HG02678 (cell line): ENCODE data around the gene LRRC57.
A peak's percentile ranks its signal among the peaks of the same experiment; 100 is the strongest.
"Not testable (repeated sequence)": the region's sequence is repeated elsewhere in the genome, so short reads cannot be mapped to it uniquely, and the experiment has no call there.

ENCODE experiments used
- ATAC-seq: cut with Tn5 transposase; IDR thresholded peaks from one replicate; pipeline ENCODE4 v1.9.1; 2021; ENCODE audit warnings: mild to moderate bottlenecking, moderate library complexity; ENCODE audit not compliant: unreplicated experiment

Gene LRRC57

DNA sequence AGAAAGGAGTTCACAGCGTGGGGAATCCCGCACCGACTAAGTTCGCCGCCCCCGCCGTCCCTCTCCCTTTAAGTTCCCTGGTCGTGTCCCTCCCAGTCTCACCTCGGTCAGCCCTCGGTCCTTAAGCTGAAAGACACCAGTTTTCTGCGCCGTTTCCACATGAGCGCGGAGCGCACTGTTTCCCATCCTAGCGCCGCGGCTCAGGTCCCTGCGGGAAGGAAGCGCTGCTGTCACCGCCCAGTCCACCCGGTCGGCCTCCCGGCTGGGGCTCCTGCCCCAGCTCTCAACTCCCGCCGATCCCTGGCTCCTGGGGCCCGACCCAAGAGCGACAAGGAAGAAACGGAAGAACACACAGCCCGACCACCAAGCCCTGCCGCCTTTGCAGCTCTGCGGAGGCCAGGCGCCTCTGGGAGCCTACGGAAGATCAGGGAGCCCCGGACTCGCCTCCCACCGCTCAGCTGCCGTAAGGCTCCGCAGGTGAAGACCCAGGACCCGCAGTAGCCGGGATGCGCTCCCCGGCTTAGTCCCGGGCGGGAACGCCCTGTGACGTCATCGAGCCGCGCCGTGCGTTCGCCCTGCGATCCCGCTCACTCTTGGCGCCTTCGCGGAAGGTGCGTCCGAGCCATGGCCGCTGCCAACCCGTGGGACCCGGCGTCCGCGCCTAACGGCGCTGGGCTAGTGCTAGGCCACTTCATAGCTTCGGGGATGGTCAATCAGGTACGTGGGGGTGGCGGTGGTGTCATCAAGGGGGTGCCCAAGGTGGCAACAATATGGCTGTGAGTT is at the start of gene LRRC57, which contains the start of gene HAUS2:
LRRC57 (minus strand) TSS at position 545 of the 783 bp plus-strand sequence; CDS start at position 186, 359 bp downstream.
HAUS2 (plus strand) TSS at position 590 of the 783 bp plus-strand sequence; CDS start at position 625, 35 bp downstream.
- peak; percentile 85 for ATAC-seq

DNA sequence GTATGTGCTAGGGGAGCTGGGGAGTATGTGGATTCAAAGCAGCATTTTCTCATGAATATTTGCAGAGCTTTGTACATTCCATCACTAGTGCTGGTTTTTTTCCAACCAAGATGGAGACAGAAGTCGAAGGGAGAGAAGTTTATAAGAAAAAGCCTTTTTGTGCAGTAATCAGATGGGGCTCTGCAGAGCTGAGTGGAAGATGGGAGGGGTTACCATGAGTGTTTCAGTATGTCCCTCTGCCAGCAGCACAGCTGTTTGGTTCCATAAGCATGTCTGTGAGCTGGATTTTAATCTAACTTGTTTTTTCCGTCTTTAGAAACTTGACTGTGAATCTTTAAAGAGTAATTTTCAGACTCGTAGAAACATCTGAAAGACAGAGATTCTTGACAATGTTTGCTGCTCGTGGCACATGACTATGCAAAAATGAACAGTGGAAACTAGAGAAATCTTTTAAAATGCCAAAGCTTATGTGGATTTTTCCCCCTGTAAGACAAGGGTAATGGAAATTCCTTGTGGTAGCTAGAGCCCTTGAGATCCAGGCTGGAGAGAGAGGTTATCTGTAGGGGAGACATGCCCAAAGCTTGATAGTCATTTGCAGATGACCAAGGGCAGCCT is 47.1 kb upstream of the LRRC57 start:
- no peak for ATAC-seq

DNA sequence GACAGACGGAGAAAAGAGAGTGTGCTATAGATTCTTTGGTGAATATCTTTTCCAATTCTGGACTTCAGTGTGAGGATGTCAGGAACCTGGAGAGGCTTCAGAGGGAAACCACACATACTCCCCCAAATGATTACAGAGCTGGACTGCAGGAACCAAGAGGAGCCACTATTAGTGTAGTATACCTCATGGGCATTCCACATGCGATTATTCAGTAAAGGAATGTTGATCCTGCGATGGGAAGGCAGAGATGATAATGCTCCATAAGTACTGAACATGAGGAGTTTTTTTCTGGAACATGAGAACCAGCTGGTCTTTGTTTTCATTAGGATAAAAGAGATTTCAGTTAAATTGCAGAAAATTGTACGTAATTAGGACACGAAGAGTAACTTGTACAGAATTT is 45.5 kb upstream of the LRRC57 start:
- no peak for ATAC-seq

DNA sequence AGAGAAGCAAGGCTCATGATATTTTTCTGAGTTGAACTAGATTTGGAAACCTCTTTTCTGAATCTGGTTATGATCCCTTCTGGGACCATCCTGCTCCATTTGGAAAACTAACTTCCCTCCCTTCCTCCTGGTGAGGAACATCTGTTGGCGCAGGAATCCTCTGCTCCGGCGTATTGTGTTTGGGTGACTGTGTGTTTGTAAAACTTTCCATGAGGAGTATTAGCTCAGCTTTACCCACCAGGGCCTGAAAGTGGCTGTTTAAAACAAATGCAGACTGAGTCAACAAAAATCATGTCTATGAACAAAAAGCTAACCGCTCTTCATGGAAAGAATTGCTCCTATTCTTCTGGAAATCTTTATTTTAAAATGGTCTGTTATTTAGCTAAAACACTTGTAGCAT is 44.5 kb upstream of the LRRC57 start:
- ATAC-seq: no peak

DNA sequence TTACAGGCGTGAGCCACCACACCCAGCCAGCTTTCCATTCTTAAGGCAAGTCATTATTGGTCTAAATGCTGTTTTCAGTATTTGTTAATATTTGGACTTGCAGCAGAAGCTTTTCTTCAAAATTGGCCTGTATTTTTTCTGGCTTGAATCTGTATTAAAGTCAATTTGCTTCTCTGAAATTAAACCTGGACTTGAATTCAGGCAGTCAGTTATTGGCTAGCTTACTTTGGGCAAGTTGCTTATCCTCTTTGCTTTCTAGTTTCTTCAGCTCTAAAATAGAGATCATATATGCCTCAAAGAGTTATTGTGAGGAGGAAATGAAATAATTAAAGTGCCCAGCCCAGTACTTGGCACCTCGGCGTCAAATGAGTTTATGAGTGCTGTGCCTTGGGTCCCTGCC is 44.1 kb upstream of the LRRC57 start:
- no peak for ATAC-seq

DNA sequence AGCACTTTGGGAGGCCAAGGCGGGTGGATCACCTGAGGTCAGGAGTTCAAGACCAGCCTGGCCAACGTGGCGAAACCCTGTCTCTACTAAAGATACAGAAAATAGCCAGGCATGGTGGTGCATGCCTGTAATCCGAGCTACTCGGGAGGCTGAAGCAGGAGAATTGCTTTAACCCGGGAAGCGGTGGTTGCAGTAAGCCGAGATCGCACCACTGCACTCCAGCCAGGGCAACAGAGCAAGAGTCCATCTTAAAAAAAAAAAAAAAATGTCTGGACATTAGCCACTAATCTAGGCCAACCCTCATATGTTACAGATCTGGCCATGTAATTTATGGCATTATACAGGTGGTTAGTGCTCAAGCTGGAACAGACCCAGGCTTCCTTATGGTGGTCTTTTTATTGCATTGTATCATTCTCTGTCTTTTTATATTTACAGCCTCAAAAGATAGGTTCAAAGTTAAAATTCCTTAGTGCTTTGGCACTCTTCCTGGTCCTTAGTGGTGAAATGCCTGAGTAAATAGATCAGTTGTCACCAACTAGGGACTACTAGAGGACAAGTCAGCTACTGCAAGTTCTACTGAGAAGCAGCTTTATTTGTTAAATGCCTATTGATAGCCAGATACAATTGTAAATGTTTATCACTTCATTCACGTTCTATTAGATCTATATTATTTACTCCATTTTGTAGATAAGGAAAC is 42.8 kb upstream of the LRRC57 start:
- no peak for ATAC-seq

DNA sequence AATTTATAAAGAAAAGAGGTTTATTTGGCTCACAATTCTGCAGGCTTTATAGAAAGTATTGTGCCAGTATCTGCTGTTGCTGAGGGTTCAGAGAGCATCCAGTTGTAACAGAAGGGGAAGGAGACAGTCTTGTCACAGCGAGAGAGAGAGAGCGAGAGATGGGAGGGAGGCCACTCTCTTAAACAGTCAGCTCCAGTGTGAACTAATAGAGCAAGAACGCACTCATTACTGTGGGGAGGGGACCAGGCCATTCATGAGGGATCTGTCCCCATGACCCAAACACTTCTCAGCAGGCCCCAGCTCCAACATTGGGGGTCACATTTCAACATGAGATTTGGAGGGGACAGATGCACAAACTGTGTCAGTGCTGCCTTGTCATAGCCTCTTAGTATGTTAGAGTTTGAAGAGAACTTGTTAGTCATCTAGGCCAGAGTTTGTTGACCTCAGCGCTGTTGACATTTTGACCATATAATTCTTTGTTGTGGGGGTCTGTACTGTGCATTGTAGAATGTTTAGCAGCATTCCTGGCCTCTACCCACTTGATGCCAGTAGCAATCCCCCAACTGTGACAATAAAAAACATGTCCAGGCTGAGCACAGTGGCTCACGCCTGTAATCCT is 42.1 kb upstream of the LRRC57 start:
- no peak for ATAC-seq

DNA sequence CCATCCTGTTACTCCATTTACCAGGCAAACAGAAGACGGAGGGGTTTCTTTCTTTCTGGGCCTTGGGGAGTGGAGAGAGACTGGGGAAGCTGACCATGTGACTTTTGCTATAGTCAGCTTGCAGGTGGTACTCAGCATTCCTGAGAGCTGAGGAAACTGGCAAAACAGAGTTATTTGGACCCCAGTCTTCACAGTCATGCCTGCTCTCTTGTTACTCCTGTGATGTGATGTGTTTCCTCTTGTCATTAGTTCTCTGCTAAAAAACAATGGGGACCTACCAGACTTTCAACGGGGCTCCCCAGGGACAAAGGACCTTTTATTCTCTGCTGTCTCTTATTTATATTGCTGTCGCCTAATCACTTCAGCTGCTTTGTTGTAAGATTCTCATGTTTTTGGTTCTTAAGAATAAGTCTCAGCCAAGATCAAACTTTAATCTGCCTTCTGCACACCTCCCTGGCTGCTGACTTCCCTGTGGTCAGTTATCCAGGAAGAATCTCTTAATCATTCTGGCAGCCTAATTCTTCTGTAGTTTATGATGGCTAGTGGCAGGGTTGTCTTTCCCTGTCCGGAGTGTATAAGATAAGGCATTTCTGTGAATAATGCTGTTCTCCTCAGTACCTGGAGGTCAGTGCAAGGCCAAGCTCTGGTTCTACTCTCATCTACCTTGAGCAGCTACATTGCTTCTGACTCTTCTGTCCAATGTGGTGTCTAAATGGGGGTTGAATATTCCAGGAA is 35.6 kb upstream of the LRRC57 start:
- ATAC-seq: no peak

DNA sequence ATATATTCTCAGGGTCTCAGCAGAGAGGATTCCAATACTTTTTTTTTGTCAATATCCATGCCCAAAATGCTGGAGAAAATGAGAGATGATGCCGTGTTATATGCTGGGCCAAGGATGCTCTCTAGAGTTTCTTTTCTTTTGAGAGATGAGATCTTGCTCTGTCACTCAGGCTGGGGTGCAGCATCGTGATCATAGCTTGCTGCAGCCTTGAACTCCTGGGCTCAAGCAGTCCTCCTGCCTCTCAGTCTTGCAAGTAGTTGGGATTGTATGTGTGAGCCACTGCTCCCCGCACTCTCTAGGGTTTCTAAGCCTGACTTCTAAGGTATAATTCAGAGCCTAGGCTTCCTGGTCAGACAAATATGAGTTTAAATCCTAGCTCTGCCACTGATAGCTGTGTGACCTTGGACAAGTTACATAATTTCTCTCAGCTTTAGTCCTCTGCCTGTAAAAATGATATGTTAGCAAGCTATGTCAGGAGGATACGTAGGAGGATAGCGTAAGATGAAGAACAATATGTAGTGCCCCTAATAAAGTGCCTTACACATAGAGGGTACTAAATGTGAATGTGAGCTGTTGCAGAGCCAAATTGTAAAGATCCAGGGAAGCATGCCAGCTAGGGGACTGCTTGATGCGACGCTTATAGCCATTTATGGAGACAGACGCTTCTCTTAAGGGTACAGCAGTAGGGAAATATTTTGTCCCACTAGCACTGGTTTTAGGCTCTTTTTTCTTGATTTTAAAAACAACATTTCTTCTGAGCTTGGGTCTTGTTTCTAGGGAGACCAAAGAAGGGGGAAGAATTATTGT is 34.2 kb upstream of the LRRC57 start:
- no peak for ATAC-seq

DNA sequence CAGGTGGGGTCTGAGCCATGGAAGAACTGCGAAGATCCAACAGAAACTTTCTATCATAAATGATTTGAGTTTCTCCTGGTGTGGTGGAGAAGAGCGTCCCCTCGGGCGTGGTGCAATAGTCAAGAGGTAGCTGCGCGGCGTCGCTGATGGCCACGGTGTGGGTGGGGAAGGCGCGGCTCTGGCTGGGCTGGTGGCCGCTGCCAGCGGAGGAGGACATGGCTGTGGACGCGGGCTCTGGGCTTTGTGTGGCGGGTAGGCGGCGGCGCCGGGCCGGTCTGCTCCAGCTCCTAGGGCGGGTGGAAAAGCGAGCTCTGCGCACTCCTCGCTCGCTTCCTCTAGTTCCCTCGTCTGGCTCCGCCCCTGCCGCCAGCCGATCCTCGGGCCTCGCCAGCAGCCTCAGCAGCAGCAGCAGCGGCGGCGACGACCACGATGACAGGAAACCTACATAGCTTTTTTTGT is 32.7 kb upstream of the LRRC57 start:
- ATAC-seq: peak; percentile 80

DNA sequence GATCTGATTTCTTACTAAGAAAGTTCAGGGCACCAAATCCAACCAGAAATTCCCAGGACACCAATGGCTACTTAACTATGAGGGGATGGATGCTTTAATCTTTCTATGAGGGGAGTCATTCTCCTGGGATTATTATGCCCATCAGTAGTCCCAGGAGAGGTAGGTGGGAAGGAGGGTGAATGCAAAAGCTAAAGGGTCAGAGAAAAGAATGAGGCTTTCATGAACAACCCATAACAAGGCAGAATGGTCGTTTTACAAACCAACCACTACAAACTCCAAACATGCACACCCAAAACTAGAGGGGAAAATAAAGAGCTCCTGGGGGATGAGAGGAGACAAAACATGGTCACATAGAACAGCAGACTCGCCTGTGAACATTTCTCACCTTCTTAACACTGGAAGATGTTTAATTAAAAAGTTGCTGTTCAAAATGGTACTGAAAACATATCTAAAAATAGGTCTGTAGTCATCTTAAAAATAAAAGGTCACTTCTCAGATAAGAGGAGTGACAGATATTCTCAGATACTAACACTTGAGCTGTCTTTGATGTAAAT is 30.5 kb upstream of the LRRC57 start:
- no peak for ATAC-seq

DNA sequence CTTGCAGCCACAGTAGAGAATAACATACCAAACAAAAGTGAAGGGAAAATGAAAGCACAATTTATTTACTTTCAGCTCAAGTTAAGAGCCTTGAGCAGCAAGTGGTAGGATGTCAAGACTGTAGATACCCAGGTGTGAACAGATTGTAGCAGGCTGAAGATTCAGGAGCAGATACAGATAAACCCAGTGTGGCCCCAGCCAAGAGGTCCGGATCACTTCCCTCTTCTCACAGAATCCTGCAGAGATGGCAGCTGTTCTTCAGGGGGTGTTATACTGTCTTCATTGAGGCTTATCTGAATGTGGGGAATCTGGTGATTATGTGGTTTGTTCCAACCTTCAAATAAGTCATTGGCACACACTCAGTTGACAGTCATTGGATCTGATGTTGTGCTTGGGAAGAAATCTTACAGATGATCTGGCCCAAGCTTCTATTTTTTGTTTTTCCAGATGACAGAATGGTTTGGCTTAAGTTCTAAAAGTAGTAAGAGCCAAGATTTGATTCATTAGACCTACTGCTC is 29.0 kb upstream of the LRRC57 start:
- ATAC-seq: no peak

DNA sequence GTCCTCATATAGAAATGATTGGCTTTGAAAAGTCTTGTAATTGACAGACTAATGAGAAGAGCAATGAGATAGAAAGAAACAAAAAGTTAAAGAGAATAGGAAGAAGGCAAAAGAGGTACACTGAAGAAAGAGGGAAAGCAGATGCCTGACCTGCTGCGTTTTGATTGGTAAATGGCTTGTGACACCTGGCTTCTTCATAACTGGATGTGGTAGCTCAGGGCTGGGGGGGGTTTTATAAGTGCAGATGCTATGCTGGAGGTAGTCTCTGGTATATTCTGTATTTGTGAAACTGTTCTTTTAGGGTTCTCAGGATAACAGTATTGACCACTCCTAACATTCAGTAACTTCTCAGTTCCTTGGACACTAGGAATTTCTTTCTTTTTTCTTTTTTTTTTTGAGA is 28.2 kb upstream of the LRRC57 start:
- no peak for ATAC-seq

DNA sequence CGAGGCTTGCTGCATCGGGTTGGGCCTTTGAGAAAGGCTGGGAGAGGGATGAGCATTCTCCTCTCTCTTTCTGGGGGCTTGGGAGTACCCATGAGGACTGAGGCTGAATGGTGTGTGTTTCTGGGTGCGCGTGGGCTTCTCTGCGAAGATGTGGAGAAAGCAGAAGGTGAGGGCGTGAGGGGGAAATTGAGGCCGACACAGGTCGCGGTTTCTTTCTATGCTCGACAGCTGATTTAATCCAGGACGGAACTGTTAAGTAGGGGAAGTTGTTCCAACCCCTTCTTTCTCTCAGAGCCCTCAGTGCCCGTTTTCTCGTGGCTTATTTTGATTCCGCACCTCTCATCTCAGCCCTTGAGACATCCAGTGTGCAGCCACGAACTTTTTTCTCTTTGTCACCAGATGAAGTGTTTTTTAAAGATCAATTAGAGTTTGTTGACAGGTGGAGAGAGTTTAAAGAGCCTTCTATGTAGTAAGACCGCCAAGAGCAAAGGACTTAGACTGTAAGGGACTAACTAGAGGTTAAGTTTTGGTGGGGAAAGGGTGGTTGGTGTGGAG is 27.5 kb upstream of the LRRC57 start:
- no peak for ATAC-seq

DNA sequence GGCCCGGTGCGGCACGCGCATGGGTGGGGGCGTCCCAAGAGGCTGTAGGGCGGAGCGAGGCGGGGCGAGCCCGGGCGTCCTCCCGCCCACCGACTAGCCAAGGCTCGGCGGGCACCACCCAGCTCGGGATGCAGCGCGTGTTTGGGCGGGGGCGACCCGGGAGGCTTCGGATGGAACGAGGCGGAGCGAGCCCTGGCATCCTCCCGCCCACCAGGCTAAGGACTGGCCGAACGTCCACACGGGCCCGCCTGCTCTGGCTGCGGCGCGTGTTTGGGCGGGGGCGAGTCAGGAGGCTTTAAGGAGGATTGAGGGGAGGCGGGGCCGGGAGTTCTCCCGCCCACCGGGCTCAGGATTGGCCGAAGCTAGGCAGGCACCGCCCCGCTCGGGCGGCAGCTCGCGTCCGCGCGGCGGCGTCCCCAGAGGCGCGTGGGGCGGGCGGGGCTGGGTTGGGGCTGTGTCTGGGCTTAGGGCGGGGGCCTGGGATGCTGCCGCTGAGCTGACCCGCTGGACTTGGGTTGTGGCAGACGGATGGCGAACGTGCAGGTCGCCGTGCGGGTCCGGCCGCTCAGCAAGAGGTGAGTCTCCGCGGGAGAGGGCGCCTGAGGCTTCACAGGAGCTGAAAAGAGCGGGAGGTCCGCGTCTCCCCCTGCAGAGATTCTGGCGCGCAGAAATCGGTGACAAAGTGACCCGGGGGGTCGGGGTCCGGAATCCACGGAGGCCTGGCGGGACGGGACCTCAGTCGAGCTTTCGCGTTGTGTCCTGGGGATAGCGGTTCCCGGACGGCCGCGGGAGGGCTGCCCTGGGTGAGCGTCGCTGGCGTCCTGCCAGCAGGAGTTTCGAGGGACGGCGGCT is 26.8 kb upstream of the LRRC57 start, which contains the start of gene STARD9:
STARD9 (plus strand) TSS at position 419 of the 852 bp plus-strand sequence; CDS start at position 529, 110 bp downstream.
- ATAC-seq: peak; percentile 89

DNA sequence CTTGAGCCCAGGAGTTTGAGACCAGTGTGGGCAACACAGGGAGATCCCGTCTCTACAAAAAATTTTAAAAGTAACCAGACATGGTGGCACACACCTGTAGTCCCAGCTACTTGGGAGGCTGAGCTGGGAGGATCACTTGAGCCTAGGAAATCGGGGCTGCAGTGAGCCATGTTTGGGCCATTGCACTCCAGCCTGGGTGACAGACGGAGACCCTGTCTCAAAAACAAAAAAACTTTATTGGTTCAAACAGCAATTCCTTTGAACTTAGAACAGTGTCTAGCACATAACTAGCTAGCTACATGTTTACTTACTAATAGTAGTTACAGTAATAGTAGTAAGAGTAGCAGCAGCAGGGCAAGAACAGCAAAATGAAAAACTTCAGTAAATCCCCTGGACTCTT is 10.1 kb upstream of the LRRC57 start:
- no peak for ATAC-seq

DNA sequence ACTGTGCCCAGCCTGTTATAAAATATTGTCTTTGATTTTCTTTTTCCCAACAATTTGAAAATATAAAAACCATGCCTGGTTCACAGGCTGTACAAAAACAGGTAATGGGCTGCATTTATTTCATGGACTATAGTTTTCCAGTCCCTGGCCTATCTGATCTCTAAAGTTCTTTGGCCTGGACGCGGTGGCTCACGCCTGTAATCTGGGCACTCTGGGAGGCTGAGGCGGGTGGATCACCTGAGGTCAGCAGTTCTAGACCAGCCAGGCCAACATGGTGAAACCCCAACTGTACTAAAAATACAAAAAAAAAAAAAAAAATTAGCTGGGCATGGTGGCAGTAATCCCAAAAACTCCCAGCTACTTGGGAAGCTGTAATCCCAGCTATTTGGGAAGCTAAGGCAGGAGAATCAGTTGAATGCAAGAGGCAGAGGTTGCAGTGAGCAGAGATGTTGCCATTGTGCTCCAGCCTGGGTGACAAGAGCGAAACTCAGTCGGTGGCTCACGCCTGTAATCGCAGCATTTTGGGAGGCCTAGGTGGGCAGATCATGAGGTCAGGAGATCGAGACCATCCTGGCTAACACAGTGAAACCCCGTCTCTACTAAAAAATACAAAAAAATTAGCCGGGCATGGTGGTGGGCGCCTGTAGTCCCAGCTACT is 8.1 kb upstream of the LRRC57 start:
- not testable (repeated sequence) for ATAC-seq
